ENCODE results near the gene HPCAL4.

Gene HPCAL4

GRCh38 chr1:39628807-39629350, 62.4 kb downstream of the HPCAL4 start:
- no peak for TF ChIP-seq CTCF (conservative IDR thresholded peaks at IDR 0.05; ENCODE audit: control insufficient read depth, insufficient read depth, low read depth, low read length)

More at GRCh38 chr1:39628807-39629350, 62.4 kb downstream of the HPCAL4 start:
- no peak overlapping the region for H3K4me3 ChIP-seq (ENCODE audit: control insufficient read depth, low read depth, low read length)
- DNase-seq (ENCODE audit: low read depth): no peak
